Measurements from ENCODE around the gene CDCP2. TPM values are rescaled to one million over a fixed set of nuclear protein-coding genes. Genes with fewer than 3 reads are reported as not detected.

Gene CDCP2
- total RNA-seq, 1 experiment from 2014 or later, result not detected

GRCh38 chr1:54199765-54200518 lies 47.1 kb upstream of the CDCP2 start, which contains the start of the genes CYB5RL and MRPL37:
Gene CYB5RL (minus strand): TSS chr1:54200030. CDS start chr1:54195616, 4,414 bp downstream.
Gene MRPL37 (plus strand): TSS chr1:54200167. CDS start chr1:54200244, 77 bp downstream.
- peak; percentile 99 for ATAC-seq
- Mint-ChIP-seq H3K4me1 (peaks cover 17% of the 10 kb centered on the region), H3K27ac (peak within 1 kb of the TSS; percentile 39), H3K27me3 (ENCODE audit: low read depth) (no peaks in the 10 kb centered on the region), H3K4me3 (peak within 1 kb of the TSS; percentile 86), H3K36me3 (peaks cover 10% of the 10 kb centered on the region), H3K9me3 (no peaks in the 10 kb centered on the region)
- CTCF ChIA-PET, result interaction anchor here (0.6 to 3.5 kb wide), 8 partner anchors 19 to 290 kb away, joined by 3 to 25 read pairs (median 4); no protein-coding TSS in a partner anchor
- POLR2A ChIA-PET, result interaction anchor here (1.1 to 1.5 kb wide), 2 partner anchors 206 to 208 kb away, joined by 4 to 5 read pairs; partner anchors contain the start of gene SSBP3
- peak; percentile 93 for DNase-seq (ENCODE audit: low spot score)
- TF ChIP-seq ZNF416 (CRISPR knock-in tag; IDR thresholded peaks at IDR 0.05), result no peak
- TF ChIP-seq JAZF1 (CRISPR knock-in tag; IDR thresholded peaks at IDR 0.05), result no peak
- TF ChIP-seq ATF1 (CRISPR knock-in tag; IDR thresholded peaks at IDR 0.05), result no peak
- TF ChIP-seq HMGXB4 (CRISPR knock-in tag; IDR thresholded peaks at IDR 0.05), result no peak
- no peak for TF ChIP-seq ZNF512 (CRISPR knock-in tag; IDR thresholded peaks at IDR 0.05; ENCODE audit: borderline replicate concordance)
- TF ChIP-seq NFYB (CRISPR knock-in tag; conservative IDR thresholded peaks at IDR 0.05; ENCODE audit: low read depth), result peak; percentile 80
- peak; percentile 77 for TF ChIP-seq USF2 (CRISPR knock-in tag; IDR thresholded peaks at IDR 0.05)
- TF ChIP-seq E2F1 (CRISPR knock-in tag; IDR thresholded peaks at IDR 0.05), result no peak
- TF ChIP-seq MAX (CRISPR knock-in tag; IDR thresholded peaks at IDR 0.05), result peak; percentile 69
- no peak for TF ChIP-seq ZNF263 (CRISPR knock-in tag; IDR thresholded peaks at IDR 0.05; ENCODE audit: low read depth)
- no peak for TF ChIP-seq TCF7 (CRISPR knock-in tag; IDR thresholded peaks at IDR 0.05; ENCODE audit: low read depth)
- no peak for TF ChIP-seq ESRRA (CRISPR knock-in tag; IDR thresholded peaks at IDR 0.05; ENCODE audit: borderline replicate concordance)
- TF ChIP-seq ZMAT4 (CRISPR knock-in tag; IDR thresholded peaks at IDR 0.05), result no peak
- TF ChIP-seq TEAD1 (CRISPR knock-in tag; IDR thresholded peaks at IDR 0.05), result peak; percentile 65
- no peak for TF ChIP-seq EMX1 (CRISPR knock-in tag; IDR thresholded peaks at IDR 0.05)
- TF ChIP-seq GABPB1 (CRISPR knock-in tag; IDR thresholded peaks at IDR 0.05), result 0 out of 2 replicates have a peak, but pooled peaks have one; percentile 22
- TF ChIP-seq ERG (CRISPR knock-in tag; IDR thresholded peaks at IDR 0.05), result no peak
- no peak for TF ChIP-seq ZNF317 (CRISPR knock-in tag; IDR thresholded peaks at IDR 0.05; ENCODE audit: borderline replicate concordance, low read depth)
- TF ChIP-seq NFE2L1 (CRISPR knock-in tag; IDR thresholded peaks at IDR 0.05), result no peak
- TF ChIP-seq ZNF396 (CRISPR knock-in tag; IDR thresholded peaks at IDR 0.05; ENCODE audit: borderline replicate concordance), result no peak
- TF ChIP-seq IRF1 (CRISPR knock-in tag; IDR thresholded peaks at IDR 0.05), result no peak
- 0 out of 2 replicates have a peak, but pooled peaks have one; percentile 31 for TF ChIP-seq FOXP4 (CRISPR knock-in tag; IDR thresholded peaks at IDR 0.05)
- TF ChIP-seq E2F5 (CRISPR knock-in tag; IDR thresholded peaks at IDR 0.05), result peak; percentile 71; the same call in 1 of the 2 replicates
- TF ChIP-seq USF1 (CRISPR knock-in tag; IDR thresholded peaks at IDR 0.05), result peak; percentile 76
- TF ChIP-seq CREB1 (CRISPR knock-in tag; IDR thresholded peaks at IDR 0.05), result no peak

Measured in WTC11 (cell line).